GM21360 (cell line): ENCODE data around the gene STK38.

Experiments
- ATAC-seq: cut with Tn5 transposase; IDR thresholded peaks from one replicate; pipeline ENCODE4 v1.9.1; 2021; ENCODE audit warnings: mild to moderate bottlenecking, moderate library complexity; ENCODE audit not compliant: unreplicated experiment

Gene STK38

DNA sequence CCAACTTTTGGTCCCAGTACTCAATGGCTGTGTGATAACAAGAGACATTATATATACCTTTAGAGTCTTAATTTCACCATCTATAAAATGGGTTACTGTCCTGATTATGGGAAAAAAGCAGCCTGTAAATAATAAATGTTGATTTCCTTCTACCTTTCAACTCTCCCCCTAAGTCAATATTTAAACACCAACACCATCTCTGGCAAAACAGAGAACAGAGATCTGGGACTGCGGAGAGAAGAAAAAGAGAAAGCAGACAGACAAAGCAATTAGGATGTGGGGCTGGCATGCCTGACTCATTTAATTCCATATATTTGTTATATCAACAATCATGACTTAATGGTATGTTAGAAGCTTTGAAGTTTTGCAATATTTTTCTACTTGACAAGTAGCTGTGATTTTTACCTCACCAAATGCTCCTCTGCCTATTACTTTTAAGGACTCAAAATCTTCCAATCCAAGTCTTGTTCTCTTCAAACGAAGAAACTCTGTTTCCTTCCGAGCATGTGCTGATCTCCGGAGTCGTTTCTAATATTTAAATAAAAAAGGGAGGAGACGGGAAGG, 23.3 kb downstream of the STK38 start:
- no peak for ATAC-seq

DNA sequence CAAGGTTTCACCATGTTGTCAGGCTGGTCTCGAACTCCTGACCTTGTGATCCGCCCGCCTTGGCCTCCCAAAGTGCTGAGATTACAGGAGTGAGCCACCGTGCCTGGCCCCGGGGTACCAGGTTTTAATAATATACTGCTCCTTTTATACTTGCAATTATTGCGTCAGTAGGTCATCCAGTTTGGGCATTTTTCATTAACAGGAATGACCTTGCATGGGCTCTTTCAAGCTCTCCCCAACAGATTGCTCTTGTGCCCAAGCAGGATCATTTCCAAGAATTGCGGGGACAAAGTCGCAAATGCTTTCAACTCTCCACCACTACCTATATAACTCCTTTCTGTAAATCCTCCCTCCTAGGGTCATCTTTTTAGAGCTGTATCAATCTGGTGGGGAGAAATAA, 23.8 kb downstream of the STK38 start:
- no peak for ATAC-seq

DNA sequence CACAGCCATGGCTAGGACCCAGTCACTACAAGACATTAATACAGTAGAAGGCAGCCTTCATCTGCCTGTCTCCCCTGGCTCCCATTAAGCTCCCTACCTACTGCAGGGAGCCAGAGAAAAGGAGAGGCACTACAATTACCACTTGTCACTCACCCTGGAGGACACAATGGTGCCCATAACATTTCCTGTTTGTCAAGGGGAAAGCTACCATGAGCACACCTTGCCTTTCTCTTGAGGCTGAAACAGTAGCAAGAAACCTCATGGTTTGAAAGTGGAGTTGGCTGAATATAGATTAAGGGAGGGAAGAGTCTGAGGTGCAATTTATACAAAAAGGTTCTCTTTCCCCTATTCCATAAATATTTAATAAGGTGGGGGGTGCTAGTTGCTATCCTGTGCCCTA, 27.9 kb downstream of the STK38 start:
- no peak for ATAC-seq

DNA sequence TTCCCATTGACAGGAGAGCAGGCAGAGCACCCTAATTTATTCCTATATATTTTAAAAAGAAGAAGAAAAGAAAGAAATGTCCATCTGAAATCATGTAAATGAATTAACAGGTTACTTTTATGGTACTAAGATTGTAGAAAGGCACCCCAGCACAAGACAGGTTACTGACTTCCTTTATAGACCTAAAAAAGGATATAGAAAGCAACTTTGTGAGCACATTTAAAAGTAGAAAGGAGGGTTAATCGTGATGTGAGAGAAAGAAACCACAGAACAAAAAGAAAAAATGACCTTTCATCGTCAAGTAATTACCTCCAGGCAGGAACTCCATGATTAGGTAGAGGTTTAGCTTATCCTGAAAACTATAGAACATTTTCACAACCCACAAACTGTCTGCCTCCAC, 29.9 kb downstream of the STK38 start:
- ATAC-seq: no peak

DNA sequence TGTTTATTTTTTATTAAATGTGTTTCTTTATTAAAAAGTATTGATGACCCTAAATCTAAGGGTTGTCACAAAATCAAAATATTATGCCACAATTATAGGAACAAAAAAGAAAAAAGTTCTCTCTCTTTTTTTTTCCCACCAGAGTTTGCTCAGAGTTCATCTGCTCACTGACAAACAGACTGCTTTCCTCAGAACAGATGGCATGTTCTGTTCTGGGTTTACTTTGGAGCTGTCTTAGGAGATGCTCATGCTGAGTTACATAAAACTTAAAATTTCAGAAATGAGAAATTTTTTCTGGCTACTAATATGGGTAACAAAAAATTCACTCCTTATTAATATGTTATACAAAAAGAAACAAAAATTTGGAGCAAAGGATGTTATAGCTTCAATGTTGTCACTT, 30.3 kb downstream of the STK38 start:
- ATAC-seq: no peak

DNA sequence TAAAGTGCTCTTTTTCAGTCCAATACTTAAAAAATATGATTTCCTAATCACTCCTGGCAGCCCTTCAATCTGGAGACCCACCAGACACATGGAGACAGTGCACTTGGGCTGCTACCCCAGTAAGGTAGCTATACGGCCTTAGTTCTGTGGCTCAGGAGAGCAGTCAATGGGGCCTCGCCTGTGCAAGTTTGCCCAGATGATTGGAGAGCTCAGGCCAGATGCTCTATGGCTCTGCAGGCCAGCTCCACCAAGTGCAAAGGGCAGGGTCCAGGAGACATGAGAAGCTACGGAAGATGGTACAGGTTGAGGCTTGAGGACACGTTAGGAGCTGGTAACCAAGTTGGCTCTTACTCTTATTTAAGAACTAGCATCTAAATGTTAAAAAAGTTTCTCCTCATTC, 30.7 kb downstream of the STK38 start:
- no peak for ATAC-seq

DNA sequence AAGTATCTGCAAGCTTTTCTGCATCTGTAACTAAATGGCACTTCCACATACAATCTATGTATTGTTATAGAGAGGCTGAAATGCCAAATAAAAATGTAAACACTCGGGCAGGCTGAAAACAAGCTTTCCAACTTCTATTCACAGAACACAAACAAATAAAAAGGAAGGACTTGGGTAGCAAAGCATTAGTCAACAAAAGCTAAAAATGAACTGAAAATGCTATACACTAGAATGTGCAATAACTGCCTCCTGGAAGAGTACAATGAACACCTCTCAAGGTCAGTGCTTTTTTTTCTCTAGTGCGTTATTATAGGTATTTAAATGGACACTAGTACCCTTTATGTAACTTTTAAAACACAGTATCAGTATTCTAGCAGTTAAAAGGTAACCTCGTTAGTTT, 31.4 kb downstream of the STK38 start:
- no peak for ATAC-seq

DNA sequence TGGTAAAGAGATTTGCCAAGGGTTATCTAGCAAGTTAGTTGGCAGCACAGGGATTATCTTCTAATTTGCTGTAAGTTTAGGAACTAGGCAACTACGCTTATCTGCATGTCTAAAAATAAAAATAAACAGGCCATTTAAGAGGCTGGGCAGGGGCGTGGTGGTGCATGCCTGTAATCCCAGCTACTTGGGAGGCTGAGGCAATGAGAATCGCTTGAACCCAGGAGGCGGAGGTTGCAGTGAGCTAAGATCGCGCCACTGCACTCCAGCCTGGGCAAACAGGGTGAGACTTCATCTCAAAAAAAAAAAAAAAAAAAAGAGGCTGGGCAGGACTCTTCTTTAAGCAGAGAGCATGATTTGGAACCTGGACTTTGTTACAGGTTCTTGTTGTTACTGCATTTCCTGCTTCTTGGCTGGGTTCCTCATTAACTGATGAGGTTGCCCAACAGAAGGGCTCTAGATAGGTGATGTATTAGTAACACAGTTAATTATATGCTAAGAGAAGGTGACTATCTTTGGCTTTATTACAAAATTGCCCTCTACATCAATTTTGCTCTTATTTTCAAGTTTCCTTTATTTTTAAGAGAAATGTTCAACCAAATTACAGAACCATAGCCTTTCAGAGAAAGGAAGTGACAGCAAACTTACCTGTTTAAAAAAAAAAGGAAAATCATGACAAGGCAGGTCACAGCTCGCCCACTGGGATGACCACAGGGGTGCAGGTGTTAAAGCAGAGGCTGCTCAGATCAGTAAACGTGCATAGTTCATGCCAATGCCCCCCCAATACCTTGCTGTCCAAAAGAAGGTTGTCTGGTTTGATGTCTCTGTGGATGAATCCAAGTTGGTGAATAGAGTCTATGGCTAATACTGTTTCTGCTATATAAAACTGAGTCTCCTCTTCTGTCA, 32.5 kb downstream of the STK38 start:
- ATAC-seq: no peak

DNA sequence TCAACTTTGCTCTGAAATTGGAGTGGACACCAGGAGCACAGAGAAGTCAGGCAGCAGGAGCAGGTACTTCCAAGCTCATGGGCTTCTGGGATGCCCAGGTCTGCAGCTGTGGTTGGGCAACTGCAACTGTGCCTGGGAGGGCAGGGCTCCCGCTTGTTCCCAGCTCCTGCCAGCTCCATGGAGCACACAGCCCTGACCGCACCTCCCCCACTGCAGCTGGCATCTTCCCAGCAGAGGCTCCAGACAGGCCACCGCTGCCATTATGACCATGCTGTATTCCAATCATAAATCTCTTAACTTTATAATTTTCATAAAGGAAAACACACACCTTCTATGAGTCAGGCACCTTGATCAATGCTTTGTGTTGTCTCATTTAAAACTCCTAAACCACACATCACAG, 36.9 kb downstream of the STK38 start:
- ATAC-seq: no peak

DNA sequence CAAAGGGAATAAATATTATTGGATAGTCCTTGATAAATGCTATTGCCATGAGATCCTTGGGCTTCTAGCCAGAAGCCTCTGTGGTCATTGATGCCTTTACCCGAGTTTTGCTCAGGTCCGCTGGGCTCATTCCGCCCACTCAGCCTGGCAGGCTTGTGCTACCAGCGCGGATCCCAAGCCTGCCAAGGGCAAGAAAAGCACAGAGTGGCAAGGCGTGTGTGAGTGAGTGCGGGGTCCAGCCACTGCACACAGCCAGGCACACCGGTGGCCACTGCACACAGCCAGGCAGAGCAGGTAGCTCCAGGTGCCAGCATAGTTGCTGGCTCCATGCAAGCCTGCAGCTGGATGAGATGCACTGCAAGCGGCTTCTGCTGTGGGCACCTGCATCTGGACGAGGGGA, 38.7 kb downstream of the STK38 start:
- no peak for ATAC-seq

DNA sequence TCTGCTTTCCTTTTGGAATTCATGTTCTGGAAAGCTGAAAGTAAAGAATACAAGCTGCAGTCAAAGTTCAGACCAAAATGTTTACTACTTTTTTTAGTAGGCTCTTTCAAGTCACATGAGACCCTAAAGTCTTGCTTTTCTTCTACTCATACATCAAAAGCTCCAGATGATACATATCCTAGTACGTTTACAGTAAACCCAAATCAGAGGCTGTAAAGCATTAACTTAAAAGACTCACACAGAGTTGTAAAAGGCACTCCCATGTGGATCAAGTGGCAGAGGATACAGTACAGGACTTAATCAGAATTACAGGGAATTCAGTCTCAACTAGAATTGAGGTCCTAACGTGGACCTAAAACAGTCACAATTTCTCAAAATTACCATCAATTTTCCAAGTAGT, 40.7 kb downstream of the STK38 start:
- no peak for ATAC-seq

DNA sequence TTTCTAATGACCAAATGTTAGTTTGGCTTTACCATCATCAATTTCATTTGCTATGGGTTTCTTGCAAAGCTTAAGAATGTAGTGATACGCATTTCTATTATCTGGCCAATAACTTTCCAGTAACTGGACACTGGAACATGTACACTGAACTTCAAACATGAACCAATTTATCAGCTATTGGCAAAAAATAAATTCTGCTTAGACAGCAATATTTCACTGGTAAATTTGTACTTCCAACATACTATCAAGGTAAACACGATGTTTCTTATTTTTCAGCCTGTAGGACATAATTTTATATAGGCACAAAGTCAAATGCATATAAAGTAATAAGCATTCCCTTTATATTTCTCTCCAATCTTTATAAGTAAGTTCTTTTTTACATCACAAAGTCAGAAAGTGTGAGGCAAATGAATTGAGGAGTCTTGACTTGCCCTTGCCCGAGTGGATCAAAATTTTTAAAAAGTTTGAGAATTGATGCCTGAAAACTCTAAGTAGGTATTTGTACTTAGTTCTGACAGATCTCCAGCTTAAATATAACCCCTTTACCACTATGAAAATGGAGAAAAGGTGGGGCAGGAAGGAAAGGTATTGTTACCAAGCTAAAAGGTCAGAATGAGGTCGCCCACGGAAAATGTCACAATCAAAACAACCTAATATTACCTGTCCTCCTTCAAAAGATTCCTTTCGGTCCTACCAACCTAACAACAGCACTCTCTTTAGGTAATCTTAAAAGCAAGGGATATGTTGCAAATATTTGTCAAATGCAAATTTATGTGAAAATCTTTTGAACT, 41.3 kb downstream of the STK38 start:
- ATAC-seq: no peak

DNA sequence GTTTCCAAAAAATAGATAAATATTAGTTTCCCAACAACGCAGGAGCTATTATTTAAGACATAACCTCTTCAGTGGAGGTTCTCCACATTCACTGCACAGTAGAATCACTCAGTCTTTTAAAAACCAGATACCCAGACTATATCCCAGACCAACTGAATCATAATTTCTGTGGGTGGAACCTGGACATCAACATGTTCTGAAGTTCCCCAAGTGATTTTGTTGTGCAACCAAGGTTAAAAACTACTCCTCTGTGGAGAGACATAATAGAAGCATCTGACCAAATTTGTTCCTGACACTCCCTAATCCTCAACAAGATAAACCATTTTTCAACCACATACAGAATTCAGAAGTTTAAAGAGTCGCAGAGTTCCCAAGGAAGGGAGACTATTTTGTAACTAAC, 42.3 kb downstream of the STK38 start:
- no peak for ATAC-seq

DNA sequence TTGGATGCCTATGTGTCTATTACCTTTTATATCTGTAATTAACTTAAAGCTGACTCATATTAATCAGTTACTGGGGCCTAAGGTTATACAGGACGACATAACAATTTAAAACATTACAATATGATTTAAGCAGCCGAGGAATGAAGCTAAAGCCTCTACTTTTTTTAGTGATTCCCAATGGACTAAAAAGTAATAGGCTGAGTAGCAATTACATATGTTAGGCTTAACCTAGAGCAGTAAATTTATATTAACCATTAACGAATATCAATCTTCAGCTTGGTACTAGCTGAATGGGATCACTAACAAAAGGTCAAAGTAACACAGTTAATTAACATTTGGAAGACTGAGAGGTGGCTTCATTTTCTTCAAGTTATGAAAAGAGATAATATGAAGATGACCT, 43.1 kb downstream of the STK38 start:
- no peak for ATAC-seq

DNA sequence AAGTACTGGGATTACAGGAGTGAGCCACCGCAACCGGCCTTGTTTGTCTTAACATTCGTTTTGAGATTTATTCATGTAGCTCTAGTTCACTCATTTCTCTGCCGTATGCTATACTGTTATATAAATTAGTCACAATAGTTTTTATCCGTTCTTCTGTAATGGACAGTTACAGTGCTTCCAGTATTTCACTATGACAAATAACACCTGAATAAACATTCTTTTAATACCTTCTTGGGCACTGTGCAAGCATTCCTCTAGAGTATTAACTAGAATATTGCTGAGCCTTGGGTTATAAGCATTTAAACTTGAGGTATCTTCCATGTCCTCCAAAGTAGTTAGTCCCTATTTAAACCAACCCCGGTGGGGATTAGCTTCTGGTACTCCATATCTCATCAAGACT, 45.6 kb downstream of the STK38 start:
- ATAC-seq: no peak

DNA sequence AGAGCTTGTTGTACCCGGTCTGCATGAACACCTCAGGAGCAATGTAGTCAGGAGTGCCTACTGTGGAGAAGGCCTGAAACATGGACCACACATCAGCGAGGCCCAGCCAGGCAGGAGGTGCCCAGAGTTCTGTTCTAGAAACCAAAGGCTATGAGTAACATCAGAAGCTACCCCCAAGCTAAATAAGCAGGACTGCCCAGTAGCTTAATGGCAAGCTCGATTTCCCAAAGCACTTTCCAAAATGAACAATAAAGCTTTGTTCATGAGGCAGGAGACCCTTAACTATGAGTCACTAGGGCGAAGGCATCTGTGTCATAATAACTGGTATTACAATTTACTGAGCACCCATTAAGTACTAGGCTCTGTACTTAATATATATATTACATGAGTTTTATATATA, 47.4 kb downstream of the STK38 start:
- no peak for ATAC-seq

DNA sequence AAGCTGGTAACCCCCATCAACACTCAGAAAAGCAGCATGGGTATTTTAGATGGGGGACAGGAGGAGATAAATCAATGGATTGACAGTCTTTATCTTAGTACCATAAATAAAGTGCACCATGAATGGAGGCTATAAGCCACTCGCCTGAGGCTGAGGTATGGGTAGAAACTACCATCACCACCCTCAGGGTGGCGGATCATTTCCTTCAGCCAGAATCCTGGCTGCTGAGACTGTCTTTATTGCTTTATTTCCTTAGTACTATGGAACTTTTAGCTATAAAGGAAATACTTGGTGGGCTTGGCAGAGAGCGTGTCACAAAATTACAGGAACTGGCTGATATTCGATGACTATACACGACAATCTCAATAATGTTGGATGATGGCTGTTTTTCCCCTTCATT, 52.2 kb downstream of the STK38 start:
- ATAC-seq: no peak

DNA sequence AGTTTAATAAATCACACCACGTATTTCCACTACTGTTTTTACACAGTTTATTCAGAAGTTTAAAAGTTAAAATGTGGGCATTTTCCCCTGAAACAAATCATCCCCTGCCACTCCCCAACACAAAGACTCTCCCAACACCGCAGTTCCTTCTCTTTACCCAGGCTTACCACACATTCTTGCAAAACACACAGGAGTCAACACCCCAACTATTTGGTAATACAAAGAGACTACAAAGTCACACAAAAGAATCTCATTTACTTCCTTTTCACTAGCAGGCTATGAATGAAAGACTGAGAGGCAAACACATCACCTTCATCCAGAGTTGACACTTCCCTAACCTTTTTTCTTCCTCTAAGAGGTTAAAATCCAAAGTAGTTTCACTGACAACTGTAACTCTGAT, 53.4 kb downstream of the STK38 start:
- no peak for ATAC-seq

DNA sequence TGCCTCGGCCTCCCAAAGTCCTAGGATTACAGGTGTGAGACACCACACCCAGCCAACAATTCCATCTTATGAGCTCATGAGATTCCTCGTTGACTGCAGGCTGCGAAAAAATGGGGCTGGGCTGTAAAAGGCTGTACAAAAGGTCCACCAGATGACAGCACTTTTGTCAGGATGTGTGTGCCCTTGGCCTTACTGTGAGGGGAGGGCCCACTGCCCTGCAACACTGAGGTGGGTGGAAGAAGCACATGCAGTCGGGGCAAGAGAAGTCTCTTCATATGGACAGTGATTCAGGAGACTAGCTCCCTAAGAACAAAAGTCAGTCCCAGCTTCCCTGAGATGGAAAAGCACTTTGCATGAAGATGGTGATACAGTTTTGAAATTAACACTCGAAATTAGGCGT, 54.0 kb downstream of the STK38 start:
- ATAC-seq: no peak

DNA sequence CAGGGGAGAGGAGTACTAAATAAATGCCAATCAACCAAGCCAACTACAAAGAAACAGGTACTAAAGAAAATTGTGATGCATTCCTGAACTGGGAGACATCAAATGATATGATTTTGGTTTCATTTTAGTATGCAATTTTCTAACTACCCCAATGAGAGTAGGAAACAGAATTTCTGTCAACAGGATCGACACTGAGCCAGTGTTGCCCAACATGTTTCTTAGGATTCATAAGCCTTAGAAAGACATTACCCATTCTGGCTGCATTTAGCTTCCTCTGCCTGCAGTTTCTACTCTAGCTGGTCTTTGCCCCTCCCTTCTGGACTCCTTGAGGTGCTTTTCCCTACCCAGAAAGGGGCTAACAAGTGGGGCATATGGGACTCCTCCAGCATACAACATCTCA, 54.7 kb downstream of the STK38 start:
- no peak for ATAC-seq

DNA sequence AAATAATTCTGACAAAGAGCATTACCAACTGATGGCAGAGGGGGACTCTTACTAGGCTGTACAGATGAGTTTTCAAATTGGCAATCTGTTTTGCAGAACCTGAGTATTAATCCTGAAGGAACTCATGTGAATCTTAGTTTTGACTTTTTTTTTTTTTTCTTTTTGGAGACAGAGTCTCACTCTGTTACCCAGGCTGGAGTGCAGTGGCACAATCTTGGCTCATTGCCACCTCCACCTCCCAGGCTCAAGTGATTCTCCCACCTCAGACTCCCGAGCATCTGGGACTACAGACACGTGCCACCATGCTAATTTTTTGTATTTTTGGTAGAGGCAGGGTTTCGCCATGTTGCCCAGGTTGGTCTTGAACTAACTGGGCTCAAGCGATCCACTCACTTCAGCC, 55.2 kb downstream of the STK38 start:
- ATAC-seq: no peak

DNA sequence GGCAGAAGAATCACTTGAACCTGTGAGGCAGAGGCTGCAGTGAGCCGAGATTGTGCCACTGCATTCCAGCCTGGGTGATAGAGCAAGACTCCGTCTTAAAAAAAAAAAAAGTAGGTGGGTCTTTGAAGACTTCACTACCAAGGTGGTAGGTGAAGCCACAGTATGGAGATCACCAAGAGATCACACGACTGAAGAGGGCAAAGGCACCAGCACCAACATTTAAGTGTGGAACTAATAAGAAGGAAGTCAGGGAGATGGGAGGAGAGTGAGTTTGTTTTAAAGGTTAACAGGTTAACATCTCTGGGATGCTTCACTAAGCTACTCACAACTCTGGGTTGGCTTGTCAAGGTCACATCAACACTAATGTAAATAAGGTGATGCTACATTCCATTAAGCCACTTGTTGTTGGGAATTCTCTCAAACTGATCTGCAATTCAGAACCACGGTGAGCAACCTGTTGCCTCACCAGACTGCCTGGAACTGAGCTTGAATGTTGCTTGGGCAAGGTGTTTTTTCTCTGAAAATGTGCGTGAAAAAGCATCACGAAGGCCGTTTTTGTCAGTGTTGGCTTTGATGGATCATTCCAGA, 55.8 kb downstream of the STK38 start:
- no peak for ATAC-seq
